Upper lobe of left lung (tissue), 4 donors: Measurements from ENCODE around the gene TRAF2.

ENCODE experiments used
- CTCF ChIP-seq, 6 experiments: fragments of 450-650 bp in 4 of 6; fragments of 200-600 bp in 2 of 6; sonication (generic) in 2 of 6; IDR thresholded peaks; one replicate each; pipeline ENCODE4 v1.5.1; 2016 to 2019; ENCODE audit warnings: antibody characterized with exemption in 6 of 6
- POLR2AphosphoS5 ChIP-seq, 2 donors: sonication (generic); formaldehyde crosslinking; IDR thresholded peaks; one replicate each; pipeline ENCODE4 v1.5.1; 2017; ENCODE audit warnings: antibody characterized with exemption in 2 of 2

- TF ChIP-seq POLR2AphosphoS5 (IDR thresholded peaks at IDR 0.05): no peak
- no peak for TF ChIP-seq CTCF (IDR thresholded peaks at IDR 0.05)
These were observed 71.1 kb downstream of the TRAF2 start for GRCh38 chr9:136957461-136957860.
